SK-N-SH (cell line): ENCODE measurements around the gene CTSO. TPM values are rescaled to one million over a fixed set of nuclear protein-coding genes. Genes with fewer than 3 reads are reported as not detected.

Source experiments
- CTCF ChIA-PET: fragments of 300-600, 350-600 bp; formaldehyde crosslinking; extraction: SDS; loops from one replicate; lab custom pipeline; 2021; lab: Yijun Ruan, JAX
- POLR2A ChIA-PET: fragments of 350-600 bp; sonication (Branson Sonifier 250); formaldehyde crosslinking; extraction: SDS; loops from one replicate; lab custom pipeline; 2020; ENCODE audit warnings: antibody characterized with exemption, inconsistent platforms; lab: Yijun Ruan, JAX
- DNase-seq: peaks from one replicate; pipeline ENCODE4 v3.0.0; 2012
- H2AFZ ChIP-seq: fragments of 200-600 bp; sonication (generic); 2 replicates; pipeline ENCODE4 v1.8.1; 2016; ENCODE audit warnings: antibody characterized with exemption, mild to moderate bottlenecking, low read depth
- H3F3A ChIP-seq: fragments of 200-600 bp; sonication (generic); replicated peaks from 2 replicates; pipeline ENCODE3; 2016; ENCODE audit warnings: antibody characterized with exemption, mild to moderate bottlenecking; ENCODE audit not compliant: insufficient read depth
- H3K27ac ChIP-seq, 2 experiments: fragments of 200-500 bp in 1 of 2; fragments of 200-600 bp in 1 of 2; sonication (Bioruptor generic) in 1 of 2; sonication (generic), shearing (Covaris generic) in 1 of 2; 2 replicates each; pipeline versions ENCODE4 v1.5.1 to v1.6.1; 2014 to 2016; ENCODE audit warnings: low read depth in 2 of 2, inconsistent platforms in 1 of 2, low read length in 1 of 2, mild to moderate bottlenecking in 1 of 2, mixed read lengths in 1 of 2
- H3K27me3 ChIP-seq: fragments of 200-600 bp; sonication (generic), shearing (Covaris generic); 2 replicates; pipeline ENCODE4 v1.6.1; 2016; ENCODE audit warnings: mixed run types; ENCODE audit not compliant: insufficient read depth
- H3K36me3 ChIP-seq, 2 experiments: fragments of 200-500 bp in 1 of 2; fragments of 200-600 bp in 1 of 2; sonication (Bioruptor generic) in 1 of 2; sonication (generic) in 1 of 2; replicated peaks in 1 of 2; 2 replicates each; pipeline versions ENCODE3 to v1.5.1; 2014 to 2016; ENCODE audit warnings: low read length in 1 of 2, mild to moderate bottlenecking in 1 of 2; ENCODE audit not compliant: insufficient read depth in 2 of 2, control insufficient read depth in 1 of 2
- H3K4me1 ChIP-seq, 2 experiments: fragments of 200-500 bp in 1 of 2; fragments of 200-600 bp in 1 of 2; sonication (Bioruptor generic) in 1 of 2; sonication (generic), shearing (Covaris generic) in 1 of 2; 2 replicates each; pipeline versions ENCODE4 v1.5.1 to v1.6.1; 2014 to 2016; ENCODE audit warnings: low read depth in 1 of 2, low read length in 1 of 2, mixed run types in 1 of 2; ENCODE audit not compliant: insufficient read depth in 2 of 2, control insufficient read depth in 1 of 2
- H3K4me2 ChIP-seq: fragments of 200-600 bp; sonication (generic), shearing (Covaris generic); 2 replicates; pipeline ENCODE4 v1.6.1; 2017; ENCODE audit warnings: mixed run types
- H3K4me3 ChIP-seq, 2 experiments: fragments of 200-500 bp in 1 of 2; fragments of 200-600 bp in 1 of 2; sonication (Bioruptor generic) in 1 of 2; sonication (generic), shearing (Covaris generic) in 1 of 2; 2 replicates each; pipeline versions ENCODE4 v1.5.1 to v1.8.1; 2014 to 2016; ENCODE audit warnings: low read depth in 2 of 2, inconsistent platforms in 1 of 2, low read length in 1 of 2, mild to moderate bottlenecking in 1 of 2, mixed read lengths in 1 of 2, moderate library complexity in 1 of 2
- H3K79me2 ChIP-seq: fragments of 200-600 bp; sonication (generic); 2 replicates; pipeline ENCODE4 v1.8.1; 2017; ENCODE audit warnings: mild to moderate bottlenecking; ENCODE audit not compliant: insufficient read depth
- H3K9ac ChIP-seq: fragments of 200-600 bp; sonication (generic); 2 replicates; pipeline ENCODE4 v1.6.1; 2017; ENCODE audit warnings: mixed run types
- H3K9me2 ChIP-seq: fragments of 200-600 bp; sonication (generic); 2 replicates; pipeline ENCODE4 v1.6.1; 2017; ENCODE audit warnings: mixed run types
- H3K9me3 ChIP-seq: fragments of 200-600 bp; sonication (generic); 2 replicates; pipeline ENCODE4 v1.6.1; 2017; ENCODE audit warnings: mixed run types, mild to moderate bottlenecking, moderate library complexity
- H4K20me1 ChIP-seq: fragments of 200-600 bp; sonication (generic); 2 replicates; pipeline ENCODE4 v1.6.1; 2017; ENCODE audit warnings: mild to moderate bottlenecking, mixed run types; ENCODE audit not compliant: insufficient read depth
- CHD2 ChIP-seq: fragments of 150-350 bp; IDR thresholded peaks from 2 replicates; pipeline ENCODE4 v1.6.1; 2018; ENCODE audit warnings: low read length; ENCODE audit not compliant: partially characterized antibody
- EP300 ChIP-seq, 2 experiments: IDR thresholded peaks; 2 replicates each; pipeline versions ENCODE4 v1.4.0 to v1.6.1; 2012; ENCODE audit warnings: borderline replicate concordance in 1 of 2, low read depth in 1 of 2, low read length in 1 of 2
- FOSL2 ChIP-seq: IDR thresholded peaks from 2 replicates; pipeline ENCODE4 v1.4.0; 2012; ENCODE audit warnings: low read depth, mild to moderate bottlenecking, moderate library complexity, borderline replicate concordance
- FOXJ3 ChIP-seq: sonication (generic); formaldehyde crosslinking; IDR thresholded peaks from 2 replicates; pipeline ENCODE4 v1.5.1; 2020; ENCODE audit warnings: mild to moderate bottlenecking, missing genetic modification reagents
- FOXM1 ChIP-seq: IDR thresholded peaks from 2 replicates; pipeline ENCODE4 v1.4.0; 2012; ENCODE audit warnings: low read depth, mild to moderate bottlenecking
- GABPA ChIP-seq: IDR thresholded peaks from 2 replicates; pipeline ENCODE4 v1.4.0; 2012; ENCODE audit warnings: low read depth, mild to moderate bottlenecking
- GATA2 ChIP-seq: sonication (generic); formaldehyde crosslinking; IDR thresholded peaks from 2 replicates; pipeline ENCODE4 v1.5.0; 2020; ENCODE audit warnings: mild to moderate bottlenecking, missing genetic modification reagents
- JUND ChIP-seq: IDR thresholded peaks from 2 replicates; pipeline ENCODE4 v1.4.0; 2012
- NRF1 ChIP-seq: IDR thresholded peaks from 2 replicates; pipeline ENCODE4 v1.6.1; 2012; ENCODE audit warnings: low read depth, mild to moderate bottlenecking, low read length
- RAD21 ChIP-seq: IDR thresholded peaks from 2 replicates; pipeline ENCODE4 v1.6.1; 2012; ENCODE audit warnings: mild to moderate bottlenecking, low read length
- RCOR1 ChIP-seq: fragments of 150-350 bp; IDR thresholded peaks from 2 replicates; pipeline ENCODE4 v1.6.1; 2017; ENCODE audit warnings: antibody characterized with exemption, low read length
- REST ChIP-seq: IDR thresholded peaks from 2 replicates; pipeline ENCODE4 v1.6.1; 2012; ENCODE audit warnings: mild to moderate bottlenecking, low read depth, low read length, moderate library complexity
- RFX5 ChIP-seq: IDR thresholded peaks from 2 replicates; pipeline ENCODE4 v1.6.1; 2012; ENCODE audit warnings: mild to moderate bottlenecking, improper control_type of control experiment, low read length
- SIN3A ChIP-seq: IDR thresholded peaks from 2 replicates; pipeline ENCODE4 v1.6.1; 2012; ENCODE audit warnings: low read depth, mild to moderate bottlenecking, low read length, moderate library complexity, borderline replicate concordance
- SMC3 ChIP-seq: IDR thresholded peaks from 2 replicates; pipeline ENCODE4 v1.6.1; 2012; ENCODE audit warnings: low read depth, low read length, improper control_type of control experiment
- USF2 ChIP-seq: fragments of 150-350 bp; IDR thresholded peaks from 2 replicates; pipeline ENCODE4 v1.6.1; 2017; ENCODE audit warnings: antibody characterized with exemption, low read length, low read depth, borderline replicate concordance
- YY1 ChIP-seq: IDR thresholded peaks from 2 replicates; pipeline ENCODE4 v1.4.0; 2012; ENCODE audit warnings: low read depth, mild to moderate bottlenecking
- WGBS: methylation state at CpG from one replicate; pipeline ENCODE4 v1.1.6; 2017; ENCODE audit warnings: low lambda C conversion rate; 5-methylcytosine and 5-hydroxymethylcytosine counted together
- polyA plus RNA-seq, 3 experiments: library from polyadenylated mRNA; depleted of rRNA; stranded (reverse); fragments of >200 nt; gene quantifications; 2 replicates each; pipeline ENCODE4 v1.2.3, GENCODE V29; 2012
- TF ChIP-seq, protein P1 (sequence below): IDR thresholded peaks from 2 replicates; pipeline ENCODE4 v1.4.0; 2012; ENCODE audit warnings: low read depth, borderline replicate concordance
- TF ChIP-seq, protein P2 (sequence below): IDR thresholded peaks from 2 replicates; pipeline ENCODE4 v1.4.0; 2012; ENCODE audit warnings: low read depth
- TF ChIP-seq, protein P3 (sequence below): IDR thresholded peaks from 2 replicates; pipeline ENCODE4 v1.4.0; 2012; ENCODE audit warnings: low read depth, borderline replicate concordance

The CTSO gene
- polyA plus RNA-seq, 1 of the 3 experiments (the other 2 are of a cell fraction), result 3.3 TPM

GRCh38 chr4:155978810-155979209 is 25.1 kb upstream of the CTSO start (continued):
- TF ChIP-seq, protein P1, sequence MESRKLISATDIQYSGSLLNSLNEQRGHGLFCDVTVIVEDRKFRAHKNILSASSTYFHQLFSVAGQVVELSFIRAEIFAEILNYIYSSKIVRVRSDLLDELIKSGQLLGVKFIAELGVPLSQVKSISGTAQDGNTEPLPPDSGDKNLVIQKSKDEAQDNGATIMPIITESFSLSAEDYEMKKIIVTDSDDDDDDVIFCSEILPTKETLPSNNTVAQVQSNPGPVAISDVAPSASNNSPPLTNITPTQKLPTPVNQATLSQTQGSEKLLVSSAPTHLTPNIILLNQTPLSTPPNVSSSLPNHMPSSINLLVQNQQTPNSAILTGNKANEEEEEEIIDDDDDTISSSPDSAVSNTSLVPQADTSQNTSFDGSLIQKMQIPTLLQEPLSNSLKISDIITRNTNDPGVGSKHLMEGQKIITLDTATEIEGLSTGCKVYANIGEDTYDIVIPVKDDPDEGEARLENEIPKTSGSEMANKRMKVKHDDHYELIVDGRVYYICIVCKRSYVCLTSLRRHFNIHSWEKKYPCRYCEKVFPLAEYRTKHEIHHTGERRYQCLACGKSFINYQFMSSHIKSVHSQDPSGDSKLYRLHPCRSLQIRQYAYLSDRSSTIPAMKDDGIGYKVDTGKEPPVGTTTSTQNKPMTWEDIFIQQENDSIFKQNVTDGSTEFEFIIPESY, result no peak
- TF ChIP-seq FOXJ3 (CRISPR knock-in tag) (no peak), RCOR1 (no peak)
- TF ChIP-seq, protein P2, sequence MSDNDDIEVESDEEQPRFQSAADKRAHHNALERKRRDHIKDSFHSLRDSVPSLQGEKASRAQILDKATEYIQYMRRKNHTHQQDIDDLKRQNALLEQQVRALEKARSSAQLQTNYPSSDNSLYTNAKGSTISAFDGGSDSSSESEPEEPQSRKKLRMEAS, result no peak
- TF ChIP-seq, all 33 proteins: peak for 0

- Histone ChIP-seq H3K27ac (no peak overlapping the region), H3K36me3 (no peaks in the 10 kb centered on the region), H3F3A (no peaks in the 10 kb centered on the region), H4K20me1 (no peaks in the 10 kb centered on the region), H3K27me3 (no peaks in the 10 kb centered on the region; the same call in 1 of the 2 replicates), H3K4me3 (no peak overlapping the region), H3K4me2 (no peak overlapping the region), H2AFZ (no peak overlapping the region), H3K9ac (no peak overlapping the region), H3K9me2 (no peaks in the 10 kb centered on the region), H3K79me2 (no peaks in the 10 kb centered on the region; the same call in 1 of the 2 replicates), H3K4me1 (no peaks in the 10 kb centered on the region), H3K9me3 (no peaks in the 10 kb centered on the region)
- 25% methylated on average over 2 of the region's 2 CpGs for WGBS
- ChIA-PET POLR2A (no interaction called here), CTCF (no interaction called here)
- no peak for DNase-seq
- TF ChIP-seq JUND, result no peak
- TF ChIP-seq GABPA, result no peak
- TF ChIP-seq, protein P1, result no peak
- no peak for TF ChIP-seq RAD21
- no peak for TF ChIP-seq USF2
- TF ChIP-seq SIN3A, result no peak
- TF ChIP-seq REST, result no peak
- no peak for TF ChIP-seq GATA2 (CRISPR knock-in tag)
- TF ChIP-seq FOXM1, result no peak
- TF ChIP-seq, protein P3, sequence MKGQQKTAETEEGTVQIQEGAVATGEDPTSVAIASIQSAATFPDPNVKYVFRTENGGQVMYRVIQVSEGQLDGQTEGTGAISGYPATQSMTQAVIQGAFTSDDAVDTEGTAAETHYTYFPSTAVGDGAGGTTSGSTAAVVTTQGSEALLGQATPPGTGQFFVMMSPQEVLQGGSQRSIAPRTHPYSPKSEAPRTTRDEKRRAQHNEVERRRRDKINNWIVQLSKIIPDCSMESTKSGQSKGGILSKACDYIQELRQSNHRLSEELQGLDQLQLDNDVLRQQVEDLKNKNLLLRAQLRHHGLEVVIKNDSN, result no peak
- no peak for TF ChIP-seq YY1
- TF ChIP-seq FOSL2, result no peak
- no peak for TF ChIP-seq NRF1
- TF ChIP-seq SMC3, result no peak
- TF ChIP-seq RFX5, result no peak
- TF ChIP-seq EP300 (IDR thresholded peaks at IDR 0.05; ENCODE audit: borderline replicate concordance in 1 of 2, low read depth in 1 of 2, low read length in 1 of 2), result no peak
- no peak for TF ChIP-seq CHD2
Observed at GRCh38 chr4:155975511-155975910, 21.8 kb upstream of the CTSO start.
